ENCODE results near the gene NOS1.
"Not testable (repeated sequence)": the region's sequence is repeated elsewhere in the genome, so short reads cannot be mapped to it uniquely, and the experiment has no call there.

GRCh38 chr12:117199956-117200744, 161.3 kb downstream of the NOS1 start:
- TF ChIP-seq POLR2A (IDR thresholded peaks at IDR 0.05; ENCODE audit: low read length); GATA1 (IDR thresholded peaks at IDR 0.05; ENCODE audit: low read depth, low read length): not testable (repeated sequence)

Data from erythroblast (primary cell).